ENCODE data around the gene INF2.

INF2 gene

DNA sequence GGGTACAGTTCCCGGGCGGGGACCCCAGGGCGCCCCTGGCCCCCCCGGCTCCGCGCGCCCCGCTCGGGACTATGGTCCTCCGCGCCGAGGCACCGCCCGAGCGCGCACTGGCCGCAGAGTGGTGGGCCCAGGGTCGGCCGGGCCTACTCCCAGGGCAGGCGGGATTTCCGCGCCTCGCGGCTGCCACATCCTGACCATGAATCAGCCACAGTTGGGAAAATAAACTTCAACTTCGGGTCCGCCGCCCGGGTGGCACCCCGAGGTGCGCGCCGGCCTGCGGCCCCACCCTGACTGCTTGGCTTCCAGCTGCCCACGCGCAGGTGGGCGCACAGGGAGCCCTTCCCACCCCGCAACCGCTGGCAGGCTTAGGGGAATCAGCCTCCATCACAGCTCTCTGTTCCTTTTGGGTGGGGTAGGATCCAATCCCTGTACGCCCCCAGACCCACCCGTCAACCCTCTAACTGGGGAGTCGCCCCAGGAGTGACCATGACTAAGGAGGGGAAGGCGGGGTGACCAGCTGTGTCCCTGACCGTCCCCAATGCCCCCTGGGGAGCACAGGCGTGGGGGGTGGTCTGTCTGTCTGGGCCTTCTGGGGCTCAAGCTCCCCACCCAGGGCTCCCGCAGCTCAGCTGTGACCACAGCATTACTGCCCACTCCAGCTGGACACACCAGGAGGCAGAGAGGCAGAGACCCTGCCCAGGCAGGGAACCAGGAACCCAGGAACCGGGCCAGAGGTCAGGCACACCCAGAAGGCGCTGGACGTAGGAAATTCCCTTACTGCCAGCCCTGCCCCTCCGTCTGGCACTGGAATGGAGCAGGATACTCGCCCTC is 678 bp downstream of the INF2 start:
- DNase-seq (ENCODE audit: low read depth), result no peak

DNA sequence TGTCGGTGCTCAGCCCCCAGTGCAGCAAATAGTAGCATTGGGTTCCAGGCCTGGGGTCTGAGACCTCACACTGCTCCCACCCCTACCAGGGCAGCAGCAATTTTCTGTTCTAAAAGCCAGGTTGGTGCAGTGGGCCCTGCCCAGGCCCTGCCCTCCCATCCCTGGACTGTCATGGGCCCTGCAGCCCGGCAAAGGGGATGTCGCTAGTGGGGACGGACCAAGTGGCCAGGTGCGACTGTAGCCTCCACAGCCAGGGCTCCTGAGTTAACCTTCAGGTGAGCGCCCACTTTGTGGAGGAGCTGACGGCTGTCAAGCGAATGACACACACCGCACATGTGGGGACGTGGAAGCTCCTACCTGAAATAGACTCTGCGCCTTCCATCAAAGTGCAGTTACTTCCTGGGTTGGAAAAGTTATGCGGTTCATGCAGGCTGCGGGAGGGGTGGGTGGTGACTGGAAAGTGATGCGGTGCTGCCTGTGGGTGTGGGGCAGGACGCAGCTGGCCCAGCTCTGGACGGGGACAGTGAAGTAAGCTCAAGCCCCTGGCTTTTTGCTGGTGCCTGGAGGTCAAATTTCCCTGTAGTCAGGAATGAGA is 1.5 kb downstream of the INF2 start:
- DNase-seq (ENCODE audit: low read depth), result no peak

DNA sequence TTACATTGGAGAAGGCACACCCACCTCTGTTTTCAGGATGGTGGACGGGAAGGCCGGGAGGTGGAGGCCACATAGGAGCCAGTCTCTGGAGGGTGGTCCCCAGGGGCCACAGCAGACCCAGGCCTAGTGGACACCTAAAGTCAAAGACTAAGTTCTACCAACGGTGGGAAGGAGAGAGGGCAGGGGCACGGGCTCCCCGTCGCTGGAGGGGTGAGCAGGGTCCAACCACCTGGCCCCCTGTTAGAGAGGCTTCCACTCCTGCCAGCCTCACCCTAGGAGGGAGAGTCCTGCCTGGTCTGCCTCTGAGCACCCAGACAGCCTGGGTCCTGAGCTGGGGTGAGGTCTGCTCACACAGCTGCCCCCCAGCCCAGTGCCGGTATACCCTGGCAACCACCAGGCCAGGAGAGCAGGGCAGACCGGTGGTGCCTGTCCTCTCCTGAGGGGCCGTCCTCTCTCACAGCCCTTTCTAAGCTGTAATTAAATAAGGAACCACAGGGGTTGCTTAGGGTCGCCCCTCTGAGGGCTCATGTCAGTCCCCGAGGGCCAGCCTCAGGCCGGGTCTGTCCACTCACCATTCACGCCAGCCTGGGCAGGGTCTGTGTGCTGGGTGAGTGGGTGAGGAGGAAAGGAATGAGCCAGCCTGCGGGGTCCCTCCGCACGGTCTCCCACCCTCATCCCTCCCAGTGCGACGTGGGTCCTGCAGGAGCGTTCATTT is 2.3 kb downstream of the INF2 start:
- DNase-seq (ENCODE audit: low read depth), result no peak

DNA sequence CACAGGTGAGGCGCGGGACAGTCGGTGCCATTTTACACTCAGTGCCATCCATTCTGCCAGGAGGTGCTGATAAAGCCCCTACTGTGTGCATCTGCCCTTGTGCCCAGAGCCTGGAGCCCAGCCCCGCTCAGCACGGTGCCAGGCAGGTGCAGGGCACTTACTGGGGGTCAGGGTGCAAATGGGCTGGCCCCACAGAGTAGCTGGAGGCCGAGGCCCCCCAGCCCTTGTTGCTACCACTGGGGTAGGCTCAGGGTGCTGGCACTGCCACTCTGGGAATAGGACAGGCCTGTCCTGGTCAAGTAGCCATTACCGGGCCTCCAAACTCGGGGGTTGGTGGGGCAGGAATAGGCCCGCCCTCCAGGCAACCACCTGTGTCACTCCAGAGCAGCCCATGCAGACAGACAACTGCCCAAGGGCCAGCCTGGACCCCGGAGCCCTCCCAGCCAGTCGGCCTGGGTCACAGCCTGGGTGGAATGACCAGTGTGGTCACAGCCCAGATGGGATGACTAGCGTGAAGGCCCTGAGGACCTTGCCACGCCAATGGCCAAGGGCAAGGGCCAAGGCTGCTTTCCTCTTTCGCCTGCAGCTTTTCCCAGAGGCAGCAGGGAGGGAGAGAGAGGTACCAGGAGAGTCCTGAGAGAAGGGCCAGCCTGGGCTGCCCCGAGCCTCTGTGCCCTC is 3.0 kb downstream of the INF2 start:
- no peak for DNase-seq (ENCODE audit: low read depth)

DNA sequence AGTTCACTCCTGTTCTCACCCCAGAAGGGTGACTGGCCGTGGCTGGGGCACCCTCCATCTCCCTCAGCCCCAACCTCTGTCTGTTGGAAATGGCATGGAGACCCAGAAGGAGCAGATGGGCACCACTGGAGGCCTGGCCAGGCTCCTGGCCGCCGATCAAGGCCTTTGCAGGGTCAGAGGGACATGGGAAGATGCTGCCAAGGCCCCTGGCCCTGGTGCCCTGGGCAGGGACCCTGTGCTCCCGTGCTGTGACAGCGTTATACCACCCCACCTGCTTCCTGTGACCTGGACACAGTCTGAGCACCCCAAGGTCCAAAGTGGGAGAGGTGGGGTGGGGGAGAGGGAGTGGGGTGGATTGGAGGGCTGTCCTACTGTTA is 3.5 kb downstream of the INF2 start:
- no peak for DNase-seq (ENCODE audit: low read depth)

DNA sequence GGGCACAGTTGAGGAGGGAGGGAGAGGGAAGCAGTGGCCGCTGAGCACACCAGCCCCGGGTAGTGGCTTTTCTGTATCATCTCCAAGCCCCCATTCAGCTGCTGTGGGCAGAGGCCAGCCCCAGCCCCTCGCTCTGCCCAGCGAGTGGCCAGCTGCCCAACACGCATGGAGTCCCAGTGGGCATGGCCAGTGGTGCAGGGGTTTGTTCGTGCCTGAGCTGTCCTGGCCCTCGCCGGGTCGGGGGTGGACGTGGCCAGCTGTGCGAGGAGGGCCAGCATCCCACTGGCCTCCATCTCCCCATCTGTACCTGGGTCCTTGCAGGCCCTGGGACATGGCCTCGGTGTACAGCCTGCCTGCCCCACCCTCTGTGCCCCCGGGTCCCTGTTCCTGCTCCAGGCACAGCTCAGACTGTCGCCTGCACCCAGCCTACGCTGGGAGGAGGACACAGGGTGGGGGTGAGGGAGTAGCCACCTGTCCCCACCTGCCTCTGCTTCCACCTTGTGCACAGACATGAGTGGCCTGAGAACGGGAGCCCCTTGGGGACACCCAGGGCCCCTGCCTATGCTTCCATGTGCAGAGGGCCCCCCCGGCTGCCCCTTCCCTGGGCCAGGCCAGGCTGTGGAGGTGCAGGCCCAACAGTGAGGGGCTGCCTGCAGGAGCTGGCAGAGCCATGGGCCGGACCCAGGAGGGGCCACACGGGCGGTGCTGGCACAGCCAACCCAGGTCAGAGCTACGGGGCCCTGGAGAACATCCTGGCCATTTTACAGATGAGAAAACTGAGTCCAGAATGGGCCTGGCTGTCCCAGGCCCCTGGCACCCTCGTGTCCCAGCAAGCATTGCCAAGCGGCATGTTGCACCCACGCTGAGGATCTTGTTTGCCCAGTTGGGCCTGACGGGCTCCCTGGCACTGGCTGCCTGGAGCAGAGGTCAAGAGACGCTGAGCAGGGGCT is 4.3 kb downstream of the INF2 start:
- no peak for DNase-seq (ENCODE audit: low read depth)

DNA sequence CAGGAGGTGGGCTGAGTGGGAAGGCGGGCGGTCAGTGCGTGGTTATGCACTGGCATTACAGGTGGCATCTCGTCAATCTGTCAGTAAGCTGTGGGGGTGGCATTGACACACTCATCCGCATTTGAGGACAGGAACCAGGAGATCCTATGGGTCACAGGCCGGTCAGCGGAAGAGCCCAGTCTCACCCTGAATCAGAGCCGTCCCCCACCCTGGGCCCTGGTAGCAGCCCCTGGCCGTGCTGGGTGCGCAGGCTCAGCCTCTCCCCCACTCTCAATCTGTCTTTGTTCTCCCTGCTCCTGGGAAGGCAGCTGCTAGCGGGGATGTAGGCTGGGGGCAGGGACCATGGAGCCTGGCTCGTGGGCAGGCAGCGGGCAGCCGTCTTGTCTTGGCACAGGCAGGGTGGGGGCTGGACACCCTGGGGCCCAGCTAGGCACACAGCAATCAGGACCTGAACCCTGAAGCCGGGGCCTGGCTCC is 5.1 kb downstream of the INF2 start:
- no peak for DNase-seq (ENCODE audit: low read depth)

DNA sequence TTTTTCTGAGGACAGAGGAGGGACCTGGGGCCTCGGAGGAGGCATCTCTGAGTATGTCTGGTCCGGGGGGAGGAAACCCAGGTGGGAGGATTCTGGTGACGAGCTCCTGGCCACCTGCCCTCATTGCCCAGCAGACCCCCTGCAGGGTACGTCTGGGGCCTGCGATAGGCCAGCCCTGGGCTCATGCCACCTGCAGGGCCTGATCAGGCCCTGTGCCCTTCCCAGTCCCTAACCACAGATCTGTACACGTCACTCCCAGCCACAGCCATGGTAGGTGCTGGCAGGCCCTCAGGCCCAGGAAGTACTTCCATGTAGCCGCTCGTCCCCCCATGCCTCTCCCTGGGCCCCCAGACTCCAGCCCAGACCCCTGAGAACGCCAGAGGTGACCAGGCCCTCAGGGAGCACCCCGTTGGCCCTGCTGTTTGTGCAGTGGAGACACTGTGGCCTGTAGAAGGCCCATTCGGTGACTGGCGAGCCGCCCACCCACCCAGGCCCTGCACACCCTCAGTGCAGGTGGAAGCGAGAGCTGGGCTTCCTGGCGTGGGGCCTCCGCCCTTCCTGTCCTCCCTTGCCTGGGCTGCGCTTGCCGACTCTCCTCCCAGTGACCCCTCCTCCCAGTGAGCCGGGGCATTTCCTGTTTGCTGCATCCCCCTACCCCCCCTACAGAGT is 5.7 kb downstream of the INF2 start:
- DNase-seq (ENCODE audit: low read depth), result no peak

DNA sequence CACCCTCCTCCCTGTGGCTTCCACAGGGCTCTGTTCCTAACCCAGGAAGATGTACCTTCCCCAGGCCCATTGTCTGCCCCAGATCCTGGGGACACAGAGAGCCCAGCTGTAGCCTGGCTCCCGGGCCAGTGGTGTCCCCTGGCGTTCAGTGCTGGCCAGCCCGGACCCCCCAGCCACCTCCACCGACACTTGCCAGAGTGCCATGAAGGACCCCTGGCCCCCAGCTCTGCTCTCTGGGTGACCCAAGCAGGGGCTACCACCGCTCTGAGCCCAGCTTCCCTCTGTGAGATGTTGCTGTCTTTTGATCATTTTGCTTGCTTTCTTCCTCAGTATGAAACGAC is 6.2 kb downstream of the INF2 start:
- DNase-seq (ENCODE audit: low read depth), result no peak

DNA sequence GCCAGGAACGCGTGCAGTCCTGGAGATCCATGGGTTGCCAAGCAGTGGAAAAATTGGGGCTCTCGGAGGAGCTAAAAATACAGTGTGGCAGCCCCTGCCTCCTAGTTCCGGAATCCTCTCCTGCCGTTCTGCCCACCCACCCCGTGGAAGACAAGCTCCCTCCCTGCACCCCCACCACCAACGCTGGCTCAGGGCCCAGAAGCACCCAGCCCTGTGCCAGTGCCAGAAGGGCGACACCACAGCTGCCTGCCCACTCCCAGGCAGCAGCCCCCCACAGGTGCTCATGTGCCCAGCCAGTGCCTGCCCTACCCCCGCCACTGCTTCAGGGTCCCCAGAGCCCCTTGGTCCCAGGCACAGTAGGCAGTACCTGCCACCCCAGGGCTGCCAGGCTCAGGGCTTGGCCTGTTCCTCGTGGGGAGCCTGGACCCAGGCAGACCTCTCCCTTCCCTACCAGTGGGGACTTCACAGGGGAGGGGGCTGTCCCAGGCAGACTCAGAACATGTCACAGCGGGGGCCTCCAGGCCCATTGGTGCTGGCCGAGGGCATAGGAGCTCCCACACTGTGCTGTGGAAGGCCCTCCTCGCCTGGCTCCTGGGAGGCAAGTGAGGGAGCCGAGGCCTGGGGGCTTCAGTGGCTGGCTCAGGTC is 7.4 kb downstream of the INF2 start:
- DNase-seq (ENCODE audit: low read depth), result no peak

DNA sequence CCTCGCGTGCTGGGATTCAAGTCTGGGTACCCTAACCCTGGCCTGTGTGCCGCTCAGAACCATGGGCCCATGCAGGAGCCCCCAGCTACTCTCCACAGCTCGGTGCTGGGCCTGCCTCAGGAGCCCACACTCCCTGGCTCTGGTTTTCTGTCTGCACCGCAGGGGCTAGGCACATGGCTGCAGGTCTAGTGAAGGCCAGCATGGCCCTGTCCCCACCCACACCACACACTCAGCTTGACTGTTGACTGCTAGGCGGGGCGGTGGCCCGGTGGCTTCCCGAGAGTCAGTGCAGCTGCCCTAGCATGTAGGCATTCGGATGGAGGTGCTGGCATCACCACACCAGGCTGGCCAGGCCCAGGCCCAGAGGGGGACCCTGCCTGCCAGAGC is 7.9 kb downstream of the INF2 start:
- DNase-seq (ENCODE audit: low read depth), result no peak

DNA sequence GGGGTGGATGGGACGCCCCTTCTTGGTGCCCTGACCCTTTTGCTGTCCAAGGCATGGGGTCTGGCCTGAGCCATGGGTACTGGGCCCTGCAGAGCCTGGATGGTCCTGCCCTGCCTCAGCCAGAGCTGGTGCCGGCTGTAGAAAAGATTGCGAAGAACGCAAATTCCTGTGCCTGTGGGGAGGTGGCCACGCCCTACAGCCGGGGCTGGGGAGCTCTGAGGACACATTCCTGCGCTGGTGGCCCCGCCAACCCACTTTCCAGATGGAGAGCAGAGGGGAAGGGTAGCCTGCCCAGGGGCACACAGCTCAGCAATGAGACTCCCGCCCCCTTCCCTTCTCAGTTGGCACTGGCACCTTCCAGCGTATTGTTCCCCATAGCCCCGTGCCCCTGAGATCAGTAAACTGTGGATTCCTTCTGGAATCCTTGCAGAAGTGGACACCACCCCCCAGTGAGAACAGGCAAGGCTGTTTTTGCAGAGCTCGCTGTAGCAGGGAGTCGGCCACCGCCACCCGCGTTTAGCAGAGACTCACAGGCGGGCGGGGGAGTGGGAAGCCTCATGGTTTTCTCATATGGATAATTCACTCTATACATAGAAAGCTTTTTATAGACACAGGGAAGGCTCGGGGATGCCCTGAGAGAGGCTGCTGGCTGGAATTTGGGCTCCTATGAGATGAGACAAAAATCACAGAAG is 8.6 kb downstream of the INF2 start:
- no peak for DNase-seq (ENCODE audit: low read depth)

DNA sequence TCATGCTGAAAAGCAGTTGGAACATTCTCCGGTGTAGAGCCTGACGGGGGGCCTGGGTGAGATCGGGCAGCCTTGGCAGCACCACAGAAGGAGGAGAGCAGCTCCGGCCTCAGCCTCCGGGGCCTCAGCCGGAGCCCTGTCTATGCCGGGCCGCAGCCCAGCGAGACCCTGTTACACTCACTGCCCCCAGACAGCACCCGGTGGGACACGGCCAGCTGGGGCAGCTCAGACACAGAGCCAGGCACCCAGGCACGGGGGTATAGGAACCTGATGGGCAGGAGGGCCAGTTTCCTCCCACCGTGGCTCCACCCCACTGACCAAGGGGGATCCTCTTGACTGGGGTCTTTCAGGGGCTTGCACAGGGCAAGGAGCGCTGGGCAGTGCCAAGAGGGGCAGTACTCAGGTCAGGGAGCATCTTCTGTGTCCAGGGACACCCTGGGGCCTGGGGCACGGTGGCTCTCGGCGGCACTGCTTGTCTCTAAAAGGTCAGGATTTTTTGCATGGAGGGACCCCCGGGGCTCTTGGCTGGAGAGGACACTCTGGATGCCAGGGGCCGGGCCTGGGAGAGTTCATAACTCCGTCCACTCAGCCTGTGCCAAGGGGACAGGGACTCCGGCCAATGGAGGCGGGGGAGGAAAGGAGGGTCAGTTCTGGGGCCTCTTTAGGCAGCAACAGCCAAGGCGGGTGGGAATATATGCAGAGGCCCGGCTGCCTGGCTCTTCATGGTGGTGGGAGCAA is 9.4 kb downstream of the INF2 start:
- DNase-seq (ENCODE audit: low read depth), result no peak

DNA sequence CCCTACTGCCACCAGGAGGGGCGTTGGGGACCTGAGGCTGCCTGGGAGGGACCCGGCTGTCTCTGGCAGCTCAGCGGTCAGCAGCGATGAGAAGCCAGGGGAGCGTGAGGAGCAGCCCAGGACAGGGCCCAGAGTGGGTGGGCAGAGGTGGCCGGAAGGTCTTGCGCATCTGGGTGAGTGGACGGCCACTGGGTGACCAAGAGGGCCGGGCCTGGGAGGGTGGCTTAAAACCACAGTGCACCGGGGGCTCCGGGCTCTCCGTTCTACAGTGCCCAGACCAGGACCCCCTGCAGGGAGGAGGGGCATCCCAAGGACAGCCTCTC is 10.0 kb downstream of the INF2 start:
- DNase-seq (ENCODE audit: low read depth), result no peak

DNA sequence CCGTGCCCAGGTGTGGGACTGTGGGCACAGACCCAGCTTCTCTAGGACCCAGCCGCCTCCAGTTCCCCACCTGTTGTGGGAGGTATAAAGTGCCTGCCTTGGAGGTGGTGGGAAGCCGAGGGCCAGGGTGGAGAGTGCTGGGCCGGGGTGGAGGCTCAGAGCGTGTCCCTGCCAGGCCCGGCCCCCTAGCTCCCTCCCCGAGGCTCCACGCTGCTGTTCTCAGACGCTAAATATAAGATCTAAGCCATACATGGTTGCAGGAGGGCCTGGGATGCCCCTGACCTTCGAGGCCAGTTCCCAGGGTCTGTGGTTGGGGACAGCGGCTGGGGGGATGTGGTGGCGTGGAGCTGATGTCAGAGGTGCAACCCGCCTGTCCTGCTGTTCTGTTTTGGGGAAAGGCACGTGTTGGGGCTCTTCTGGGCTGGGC is 10.8 kb downstream of the INF2 start:
- no peak for DNase-seq (ENCODE audit: low read depth)

DNA sequence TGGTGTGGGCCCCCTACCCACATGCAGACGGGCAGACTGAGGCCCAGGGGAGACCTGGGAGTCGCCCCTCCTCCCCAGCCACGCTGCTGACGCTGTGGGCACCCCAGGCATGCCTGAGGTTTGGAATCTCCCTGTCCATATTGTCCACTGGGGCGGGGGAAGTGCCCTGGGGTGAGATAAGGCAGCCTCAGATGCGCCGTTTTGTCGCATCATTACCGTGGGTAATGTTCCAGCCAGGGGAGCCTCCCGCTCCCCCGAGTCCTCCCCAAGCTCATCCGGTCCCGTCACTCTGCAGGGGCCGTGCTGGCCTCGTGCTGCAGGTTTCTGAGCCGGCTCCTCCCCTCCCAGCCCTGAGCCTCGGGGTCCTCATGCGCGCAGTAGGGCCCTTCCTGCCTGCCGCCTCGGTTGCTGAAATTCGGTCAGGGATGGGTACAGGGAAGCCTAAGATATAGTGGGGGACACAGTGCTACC is 11.4 kb downstream of the INF2 start:
- no peak for DNase-seq (ENCODE audit: low read depth)

DNA sequence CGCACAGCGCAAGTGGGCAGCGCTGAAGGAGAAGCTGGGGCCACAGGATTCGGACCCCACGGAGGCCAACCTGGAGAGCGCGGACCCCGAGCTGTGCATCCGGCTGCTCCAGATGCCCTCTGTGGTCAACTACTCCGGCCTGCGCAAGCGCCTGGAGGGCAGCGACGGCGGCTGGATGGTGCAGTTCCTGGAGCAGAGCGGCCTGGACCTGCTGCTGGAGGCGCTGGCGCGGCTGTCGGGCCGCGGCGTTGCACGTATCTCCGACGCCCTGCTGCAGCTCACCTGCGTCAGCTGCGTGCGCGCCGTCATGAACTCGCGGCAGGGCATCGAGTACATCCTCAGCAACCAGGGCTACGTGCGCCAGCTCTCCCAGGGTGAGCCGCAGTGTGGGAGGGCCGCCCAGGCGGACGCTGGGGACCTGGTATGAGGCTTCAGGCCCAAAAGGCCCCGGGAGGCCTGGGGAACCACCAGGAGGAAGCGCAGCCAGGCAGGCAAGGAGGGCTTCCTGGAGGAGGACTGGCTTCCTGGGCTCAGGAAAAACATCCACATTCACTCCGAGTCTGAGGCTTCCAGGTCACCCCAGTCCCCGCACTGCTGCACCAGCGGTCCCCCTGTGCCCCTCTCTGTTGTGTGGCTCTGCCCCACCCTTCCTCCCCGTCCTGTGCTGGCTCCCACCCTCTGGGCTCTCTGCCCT is 12.1 kb downstream of the INF2 start:
- no peak for DNase-seq (ENCODE audit: low read depth)

DNA sequence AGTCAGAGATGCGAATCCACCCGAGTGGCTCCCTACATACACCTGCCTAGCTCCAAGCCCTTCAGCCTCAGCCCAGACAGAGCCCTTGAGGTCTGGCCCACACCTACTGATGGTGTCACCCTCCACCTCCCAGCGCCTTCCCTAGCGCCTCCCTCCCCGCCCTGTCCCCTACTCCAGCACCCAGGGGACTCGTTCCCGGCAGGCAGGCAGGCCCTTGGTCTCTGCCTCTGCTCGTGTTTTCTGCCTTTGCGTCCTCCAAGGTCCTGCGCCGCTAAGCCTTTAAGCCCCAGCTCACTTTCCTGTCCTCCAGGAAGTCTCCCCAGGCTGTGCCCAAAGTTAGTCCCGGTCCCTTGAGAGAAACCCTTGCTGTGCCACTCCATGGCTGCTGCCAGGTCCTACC is 12.7 kb downstream of the INF2 start:
- DNase-seq (ENCODE audit: low read depth), result no peak

DNA sequence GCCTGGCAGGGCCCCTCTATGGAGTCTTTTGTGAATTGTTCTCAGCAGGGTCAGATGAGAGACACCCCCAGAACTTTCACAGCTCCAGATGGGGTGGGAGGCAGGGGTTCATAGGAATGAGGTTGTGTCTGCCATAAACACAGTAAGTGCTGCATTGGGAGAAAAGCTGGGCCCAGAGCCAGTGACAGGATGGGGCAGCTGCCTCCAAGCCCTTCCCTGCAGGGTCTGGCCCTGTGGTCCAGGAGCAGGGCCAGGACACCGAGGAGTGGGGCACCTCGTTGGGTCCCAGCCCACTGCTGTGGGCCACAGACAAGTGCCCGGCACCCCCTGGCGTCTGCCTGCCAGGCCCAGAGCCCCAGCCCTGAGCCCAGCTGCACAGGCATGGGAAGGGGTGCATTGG is 13.3 kb downstream of the INF2 start:
- DNase-seq (ENCODE audit: low read depth), result no peak

Measured in activated T-cell treated with anti-CD3 and anti-CD28 coated beads for 24 hours (primary cell).